HFFc6 (cell line): ENCODE measurements around the gene SYNGR4. TPM values are rescaled to one million over a fixed set of nuclear protein-coding genes. Genes with fewer than 3 reads are reported as not detected.
A peak's percentile ranks its signal among the peaks of the same experiment; 100 is the strongest.

Experiments
- DNase-seq: peaks from one replicate; pipeline ENCODE4 v3.0.0-alpha.2; 2018
- H3K27ac Mint-ChIP-seq: 2 replicates; pipeline ENCODE4 v1.8.0; 2020; ENCODE audit warnings: mild to moderate bottlenecking, mixed read lengths
- H3K27me3 Mint-ChIP-seq: 2 replicates; pipeline ENCODE4 v1.8.0; 2021; ENCODE audit warnings: mild to moderate bottlenecking, moderate library complexity, mixed read lengths; ENCODE audit not compliant: insufficient read depth
- H3K36me3 Mint-ChIP-seq: 2 replicates; pipeline ENCODE4 v1.8.0; 2021; ENCODE audit warnings: low read depth, mixed read lengths
- H3K4me1 Mint-ChIP-seq: 2 replicates; pipeline ENCODE4 v1.8.0; 2020; ENCODE audit warnings: low read depth, mixed read lengths
- H3K4me3 Mint-ChIP-seq: 2 replicates; pipeline ENCODE4 v1.8.0; 2020; ENCODE audit warnings: mild to moderate bottlenecking, moderate library complexity, mixed read lengths
- H3K9me3 Mint-ChIP-seq: 2 replicates; pipeline ENCODE4 v1.8.0; 2020; ENCODE audit warnings: mild to moderate bottlenecking, mixed read lengths
- CTCF ChIP-seq: fragments of 200-600 bp; sonication (generic); IDR thresholded peaks from 2 replicates; pipeline ENCODE4 v1.5.0; 2021; ENCODE audit warnings: antibody characterized with exemption, mild to moderate bottlenecking
- total RNA-seq, 6 experiments: library from RNA; stranded (reverse); fragmentation: NEBNext Ultra II Directional; extraction: Animal tissue kit (Norgen Biotek cat#: 25700); gene quantifications; 2 replicates in 1 of 6; 3 replicates in 5 of 6; pipeline ENCODE4 v1.2.3, GENCODE V29; 2021

Gene SYNGR4
- total RNA-seq, 6 experiments from 2014 or later: not detected

- Mint-ChIP-seq H3K27ac (peak overlapping the region; percentile 94), H3K4me3 (peak overlapping the region; percentile 88), H3K36me3 (peaks cover 2% of the 10 kb centered on the region; the same call in 1 of the 2 replicates), H3K27me3 (no peaks in the 10 kb centered on the region; the same call in none of the 2 replicates), H3K9me3 (no peaks in the 10 kb centered on the region), H3K4me1 (no peaks in the 10 kb centered on the region)
- no peak for DNase-seq
- no peak for TF ChIP-seq CTCF
These were observed 712 bp upstream of the SYNGR4 start for GRCh38 chr19:48363500-48363809.

DNA sequence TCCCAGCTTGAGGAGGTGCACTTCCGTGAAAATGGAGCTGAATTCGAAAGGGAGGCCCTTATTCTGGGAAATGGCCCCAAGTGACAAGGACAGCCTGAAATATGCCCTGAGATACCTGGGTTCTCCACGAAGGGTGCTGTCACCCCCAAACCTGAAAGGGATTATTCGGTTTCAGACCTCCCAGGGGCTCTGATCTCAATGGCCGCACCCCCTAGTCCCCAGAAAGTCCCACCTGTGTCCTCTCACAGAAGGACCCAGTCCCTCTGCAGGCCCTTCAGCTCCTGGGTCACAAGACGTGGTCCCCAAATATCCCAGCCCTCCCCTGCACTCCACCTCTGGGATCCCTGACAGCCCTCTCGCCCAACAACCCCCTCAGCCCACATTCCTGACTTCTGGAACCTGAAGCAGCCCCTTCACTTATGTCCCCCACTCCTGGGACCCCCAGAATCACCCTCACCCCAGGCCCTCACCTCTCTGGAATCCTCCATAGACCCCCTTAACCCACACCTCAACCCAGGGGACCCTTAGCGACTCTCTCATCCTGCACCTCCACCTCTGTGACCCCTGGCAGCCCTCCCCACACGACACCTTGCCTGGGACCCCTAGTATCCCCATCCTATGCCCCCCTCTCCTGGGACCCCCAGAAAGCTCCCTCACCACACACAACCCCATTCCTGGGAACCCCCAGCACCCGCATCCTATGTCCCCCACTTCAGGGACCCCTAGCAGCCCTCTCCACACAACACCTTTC, 606 bp downstream of the SYNGR4 start:
- no peak for TF ChIP-seq CTCF
- H3K9me3 Mint-ChIP-seq: no peaks in the 10 kb centered on the region
- no peaks in the 10 kb centered on the region; the same call in 1 of the 2 replicates for H3K36me3 Mint-ChIP-seq
- DNase-seq: no peak
- peaks cover 5% of the 10 kb centered on the region for H3K27me3 Mint-ChIP-seq
- H3K4me3 Mint-ChIP-seq: peak overlapping the region; percentile 88; the same call in 1 of the 2 replicates
- no peaks in the 10 kb centered on the region for H3K4me1 Mint-ChIP-seq
- H3K27ac Mint-ChIP-seq: peak overlapping the region; percentile 94

DNA sequence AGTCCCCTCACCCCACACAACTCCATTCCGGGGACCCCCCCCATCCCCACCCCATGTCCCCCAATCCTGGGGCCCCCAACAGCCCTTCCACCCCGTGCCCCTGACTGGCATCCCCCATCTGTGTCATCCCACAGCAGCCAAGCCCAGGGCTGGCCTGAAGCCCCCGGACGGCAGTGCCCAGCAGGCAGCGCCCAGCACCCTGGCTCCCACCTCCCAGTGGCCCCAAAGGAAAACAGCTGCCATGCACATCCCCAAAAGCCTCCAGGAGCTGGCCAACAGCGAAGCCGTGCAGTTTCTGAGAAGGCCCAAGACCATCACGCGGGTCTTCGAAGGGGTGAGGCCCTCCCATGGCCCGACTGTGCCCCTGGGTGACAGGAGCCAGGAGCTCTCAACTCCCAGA, 1.4 kb downstream of the SYNGR4 start:
- Mint-ChIP-seq H3K9me3 (no peaks in the 10 kb centered on the region), H3K27me3 (peaks cover 9% of the 10 kb centered on the region), H3K27ac (no peak overlapping the region), H3K4me3 (no peak overlapping the region), H3K36me3 (no peaks in the 10 kb centered on the region; the same call in 1 of the 2 replicates), H3K4me1 (no peaks in the 10 kb centered on the region)
- DNase-seq: no peak
- TF ChIP-seq CTCF: no peak

- Mint-ChIP-seq H3K36me3 (no peaks in the 10 kb centered on the region), H3K27ac (no peak overlapping the region), H3K9me3 (no peaks in the 10 kb centered on the region), H3K4me3 (no peak overlapping the region), H3K4me1 (0 out of 2 replicates have a peak, but pooled peaks cover 5% of the 10 kb centered on the region), H3K27me3 (peaks cover 11% of the 10 kb centered on the region)
- no peak for DNase-seq
- no peak for TF ChIP-seq CTCF
These were observed 3.7 kb downstream of the SYNGR4 start for GRCh38 chr19:48367855-48368254.

- Mint-ChIP-seq H3K27ac (no peak overlapping the region), H3K36me3 (no peaks in the 10 kb centered on the region), H3K4me1 (0 out of 2 replicates have a peak, but pooled peaks cover 6% of the 10 kb centered on the region), H3K9me3 (no peaks in the 10 kb centered on the region), H3K4me3 (no peak overlapping the region), H3K27me3 (peaks cover 11% of the 10 kb centered on the region)
- DNase-seq: no peak
- no peak for TF ChIP-seq CTCF
These were observed 4.8 kb downstream of the SYNGR4 start for GRCh38 chr19:48368936-48369335.
